Mucosa of descending colon (tissue), 3 donors: Measurements from ENCODE around the gene DCP1B. TPM values are rescaled to one million over a fixed set of nuclear protein-coding genes. Genes with fewer than 3 reads are reported as not detected.
"Not testable (repeated sequence)": the region's sequence is repeated elsewhere in the genome, so short reads cannot be mapped to it uniquely, and the experiment has no call there.

ENCODE experiments used
- ATAC-seq: fragments of 200-7000 bp; cut with Tn5 transposase; one replicate; pipeline ENCODE4 v1.9.1; 2020; ENCODE audit warnings: mild to moderate bottlenecking, moderate library complexity
- DNase-seq, 3 donors: peaks; one replicate each; pipeline ENCODE4 v3.0.0-alpha.2; 2020
- H3K36me3 ChIP-seq: fragments of 200-600 bp; one replicate; pipeline ENCODE4 v1.8.0; 2021; ENCODE audit warnings: low read depth, mild to moderate bottlenecking
- H3K4me1 ChIP-seq: fragments of 200-600 bp; one replicate; pipeline ENCODE4 v1.8.0; 2021; ENCODE audit warnings: low read depth, mild to moderate bottlenecking
- H3K4me3 ChIP-seq: fragments of 200-600 bp; one replicate; pipeline ENCODE4 v1.8.0; 2021; ENCODE audit warnings: mild to moderate bottlenecking
- H3K9me3 ChIP-seq: fragments of 200-600 bp; one replicate; pipeline ENCODE4 v1.8.0; 2021; ENCODE audit warnings: mild to moderate bottlenecking
- CTCF ChIP-seq: fragments of 200-600 bp; IDR thresholded peaks from one replicate; pipeline ENCODE4 v1.8.0; 2022; ENCODE audit warnings: antibody characterized with exemption, mild to moderate bottlenecking
- intact Hi-C, 2 donors: fragments of 100-400 bp; cut with DNase I in 1 of 2; cut with micrococcal nuclease in 1 of 2; formaldehyde crosslinking; loops; one replicate each; pipeline versions ENCODE4 v1.11.0 to v1.11.1; 2022; cut with DNase I, micrococcal nuclease
- total RNA-seq, 3 donors: library from RNA; stranded (reverse); fragmentation: NEBNext Ultra II Directional in 2 of 3; extraction: Animal tissue kit (Norgen Biotek cat#: 25700) in 2 of 3; gene quantifications; one replicate each; pipeline versions ENCODE4 v1.2.1 to v1.2.4, GENCODE V29; 2021 to 2023
- donor health status: DM: no; HTN: no; CAD: no; lungs with moderate emphysema.
- donor health status: DM: no; HTN: no; CAD: no.
- donor health status: DM: no; HTN: yes; CAD: no.

DCP1B gene
- total RNA-seq, 3 donors from 2014 or later: 10.1 to 27.3 (median 12.6) TPM

- TF ChIP-seq CTCF: no peak
- DNase-seq: no peak
- intact Hi-C loops: no loop called here
- no peak overlapping the region for H3K4me3 ChIP-seq
- H3K36me3 ChIP-seq: no peaks in the 10 kb centered on the region
- ATAC-seq: no peak
- H3K9me3 ChIP-seq: no peaks in the 10 kb centered on the region
- no peaks in the 10 kb centered on the region for H3K4me1 ChIP-seq
Observed at GRCh38 chr12:1947081-1947480, 57.2 kb downstream of the DCP1B start.

- DNase-seq (no peak), ATAC-seq (no peak)
- intact Hi-C loops: no loop called here
- Histone ChIP-seq H3K36me3 (no peaks in the 10 kb centered on the region), H3K4me3 (no peak overlapping the region), H3K4me1 (no peaks in the 10 kb centered on the region), H3K9me3 (no peaks in the 10 kb centered on the region)
- no peak for TF ChIP-seq CTCF
Observed at GRCh38 chr12:1946296-1946695, 58.0 kb downstream of the DCP1B start.

GRCh38 chr12:1945502-1945901, 58.8 kb downstream of the DCP1B start:
- DNase-seq, intact Hi-C loops, H3K9me3 ChIP-seq: not testable (repeated sequence)

GRCh38 chr12:1939801-1940607, 64.3 kb downstream of the DCP1B start:
- Histone ChIP-seq H3K36me3 (no peaks in the 10 kb centered on the region), H3K9me3 (no peaks in the 10 kb centered on the region), H3K4me1 (peaks cover 27% of the 10 kb centered on the region), H3K4me3 (no peak overlapping the region)
- peak; percentile 81 for TF ChIP-seq CTCF
- intact Hi-C loops: loop anchor here (5.0 to 10.0 kb wide), 3 partner anchors 143 to 305 kb away; no protein-coding TSS in a partner anchor
- ATAC-seq (peak; percentile 76), DNase-seq (peak; percentile 87 to 96 (median 94))

More at GRCh38 chr12:1945502-1945901, 58.8 kb downstream of the DCP1B start:
- H3K4me1 ChIP-seq, H3K4me3 ChIP-seq, H3K36me3 ChIP-seq, ATAC-seq: not testable (repeated sequence)

GRCh38 chr12:1939331-1939730, 64.9 kb downstream of the DCP1B start:
- H3K36me3 ChIP-seq: no peaks in the 10 kb centered on the region
- ATAC-seq: peak; percentile 51
- intact Hi-C loops: loop anchor here (5.0 to 10.0 kb wide), 3 partner anchors 142 to 305 kb away; no protein-coding TSS in a partner anchor
- no peak for TF ChIP-seq CTCF
- H3K4me1 ChIP-seq: peaks cover 27% of the 10 kb centered on the region
- no peak overlapping the region for H3K4me3 ChIP-seq
- H3K9me3 ChIP-seq: no peaks in the 10 kb centered on the region
- peak in 1 of 3 donors; percentile 67 for DNase-seq

- TF ChIP-seq CTCF: no peak
- Histone ChIP-seq H3K4me1 (peaks cover 29% of the 10 kb centered on the region), H3K9me3 (no peaks in the 10 kb centered on the region), H3K36me3 (no peaks in the 10 kb centered on the region), H3K4me3 (no peak overlapping the region)
- DNase-seq (peak in 2 of 3 donors; percentile 24 to 48), ATAC-seq (peak; percentile 6)
- intact Hi-C loops: loop anchor here (5.0 to 10.0 kb wide), 3 partner anchors 140 to 303 kb away; no protein-coding TSS in a partner anchor
Observed at GRCh38 chr12:1937481-1938224, 66.6 kb downstream of the DCP1B start.
